Measurements from ENCODE around the gene C1orf94. TPM values are rescaled to one million over a fixed set of nuclear protein-coding genes. Genes with fewer than 3 reads are reported as not detected.

Gene C1orf94
- total RNA-seq, 1 donor from 2014 or later: not detected

DNA sequence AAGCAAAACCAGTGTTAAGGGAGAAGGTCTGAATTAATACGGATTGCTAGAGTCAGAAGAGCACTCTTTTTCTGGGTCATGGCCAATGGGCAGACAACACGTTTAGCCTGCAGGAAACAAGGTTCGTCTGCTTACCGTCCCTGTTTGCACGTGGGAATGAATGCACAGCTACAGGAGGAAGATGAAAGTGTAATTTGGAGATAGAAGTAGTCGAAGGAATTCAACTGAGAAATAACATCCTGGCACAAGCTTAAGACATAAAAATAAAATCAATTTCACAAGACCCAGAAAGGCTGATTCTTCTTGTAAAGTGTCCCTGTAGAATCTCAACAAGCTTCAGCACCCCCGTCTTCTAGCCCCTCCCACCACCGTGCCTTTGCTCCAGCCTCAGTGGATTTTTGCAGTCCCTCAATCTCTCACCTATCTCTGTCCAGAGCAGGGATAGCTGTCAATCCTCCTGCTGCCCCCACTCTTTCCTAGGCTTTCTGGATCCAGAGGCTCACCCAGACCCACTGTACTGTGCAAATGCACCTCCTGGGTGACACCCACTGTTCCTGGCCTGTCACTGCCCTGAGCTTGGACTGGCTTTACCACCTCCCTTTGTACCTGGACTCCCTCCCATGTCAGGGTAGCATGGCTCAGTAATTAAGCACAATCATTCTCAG, 60.6 kb downstream of the C1orf94 start:
- H3K27me3 ChIP-seq: no peaks in the 10 kb centered on the region
- TF ChIP-seq, protein P1, sequence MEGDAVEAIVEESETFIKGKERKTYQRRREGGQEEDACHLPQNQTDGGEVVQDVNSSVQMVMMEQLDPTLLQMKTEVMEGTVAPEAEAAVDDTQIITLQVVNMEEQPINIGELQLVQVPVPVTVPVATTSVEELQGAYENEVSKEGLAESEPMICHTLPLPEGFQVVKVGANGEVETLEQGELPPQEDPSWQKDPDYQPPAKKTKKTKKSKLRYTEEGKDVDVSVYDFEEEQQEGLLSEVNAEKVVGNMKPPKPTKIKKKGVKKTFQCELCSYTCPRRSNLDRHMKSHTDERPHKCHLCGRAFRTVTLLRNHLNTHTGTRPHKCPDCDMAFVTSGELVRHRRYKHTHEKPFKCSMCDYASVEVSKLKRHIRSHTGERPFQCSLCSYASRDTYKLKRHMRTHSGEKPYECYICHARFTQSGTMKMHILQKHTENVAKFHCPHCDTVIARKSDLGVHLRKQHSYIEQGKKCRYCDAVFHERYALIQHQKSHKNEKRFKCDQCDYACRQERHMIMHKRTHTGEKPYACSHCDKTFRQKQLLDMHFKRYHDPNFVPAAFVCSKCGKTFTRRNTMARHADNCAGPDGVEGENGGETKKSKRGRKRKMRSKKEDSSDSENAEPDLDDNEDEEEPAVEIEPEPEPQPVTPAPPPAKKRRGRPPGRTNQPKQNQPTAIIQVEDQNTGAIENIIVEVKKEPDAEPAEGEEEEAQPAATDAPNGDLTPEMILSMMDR (IDR thresholded peaks at IDR 0.05): no peak
- no peaks in the 10 kb centered on the region for H3K36me3 ChIP-seq

DNA sequence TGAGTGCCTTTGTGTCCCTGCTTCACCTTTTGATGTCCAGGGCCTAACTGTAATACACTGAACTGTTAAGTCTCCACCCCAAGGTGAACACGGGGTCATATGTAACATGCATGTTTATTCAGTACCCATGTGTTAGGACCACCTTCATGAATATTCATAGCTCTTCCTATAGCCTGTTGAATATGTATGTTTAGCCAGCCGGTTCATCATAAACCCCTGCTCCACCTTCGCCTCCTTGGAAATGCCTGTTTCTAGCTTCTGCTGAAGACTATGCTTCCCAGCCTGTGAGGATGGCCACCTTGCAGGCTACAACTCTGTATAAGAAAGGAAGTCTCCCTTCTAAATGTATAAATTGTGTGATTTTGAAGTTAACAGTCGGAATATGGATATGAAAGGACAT, 69.3 kb downstream of the C1orf94 start:
- intact Hi-C loops (cut with DNase I): no loop called here
- DNase-seq: no peak
- TF ChIP-seq, protein P1 (IDR thresholded peaks at IDR 0.05): no peak
- Histone ChIP-seq H3K27ac (no peak overlapping the region), H3K27me3 (peaks cover 34% of the 10 kb centered on the region), H3K4me3 (no peak overlapping the region), H3K9me3 (no peaks in the 10 kb centered on the region), H3K36me3 (no peaks in the 10 kb centered on the region), H3K4me1 (no peaks in the 10 kb centered on the region)
- ATAC-seq: no peak

More for the DNA sequence above, 60.6 kb downstream of the C1orf94 start:
- no peaks in the 10 kb centered on the region for H3K9me3 ChIP-seq
- intact Hi-C loops (cut with DNase I): no loop called here
- no peak for DNase-seq
- H3K27ac ChIP-seq: no peak overlapping the region
- peak; percentile 15 for ATAC-seq
- H3K4me1 ChIP-seq: no peaks in the 10 kb centered on the region
- H3K4me3 ChIP-seq: no peak overlapping the region

DNA sequence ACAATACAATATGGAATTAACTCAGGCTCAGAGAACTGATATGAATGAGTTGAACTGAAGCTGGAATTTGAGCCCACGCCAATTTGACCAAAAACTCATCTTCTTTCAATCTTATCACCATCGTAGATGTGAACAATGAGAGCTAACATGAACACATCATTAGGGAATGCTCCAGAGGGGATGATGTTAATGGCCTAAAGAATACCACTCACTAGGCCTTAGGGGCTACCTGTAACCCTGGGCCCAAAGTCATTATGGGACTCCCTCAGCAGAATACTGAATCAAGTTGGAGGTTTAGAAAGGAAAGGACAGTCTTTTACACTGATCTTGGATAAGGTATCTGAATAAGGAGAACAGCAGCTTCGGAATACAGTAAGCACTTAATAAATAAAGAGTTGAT, 73.6 kb downstream of the C1orf94 start:
- TF ChIP-seq, protein P1 (IDR thresholded peaks at IDR 0.05): no peak
- Histone ChIP-seq H3K27ac (no peak overlapping the region), H3K9me3 (no peaks in the 10 kb centered on the region), H3K4me1 (no peaks in the 10 kb centered on the region), H3K27me3 (peaks cover 27% of the 10 kb centered on the region), H3K4me3 (no peak overlapping the region), H3K36me3 (no peaks in the 10 kb centered on the region)
- intact Hi-C loops (cut with DNase I): no loop called here
- no peak for ATAC-seq
- DNase-seq: no peak

DNA sequence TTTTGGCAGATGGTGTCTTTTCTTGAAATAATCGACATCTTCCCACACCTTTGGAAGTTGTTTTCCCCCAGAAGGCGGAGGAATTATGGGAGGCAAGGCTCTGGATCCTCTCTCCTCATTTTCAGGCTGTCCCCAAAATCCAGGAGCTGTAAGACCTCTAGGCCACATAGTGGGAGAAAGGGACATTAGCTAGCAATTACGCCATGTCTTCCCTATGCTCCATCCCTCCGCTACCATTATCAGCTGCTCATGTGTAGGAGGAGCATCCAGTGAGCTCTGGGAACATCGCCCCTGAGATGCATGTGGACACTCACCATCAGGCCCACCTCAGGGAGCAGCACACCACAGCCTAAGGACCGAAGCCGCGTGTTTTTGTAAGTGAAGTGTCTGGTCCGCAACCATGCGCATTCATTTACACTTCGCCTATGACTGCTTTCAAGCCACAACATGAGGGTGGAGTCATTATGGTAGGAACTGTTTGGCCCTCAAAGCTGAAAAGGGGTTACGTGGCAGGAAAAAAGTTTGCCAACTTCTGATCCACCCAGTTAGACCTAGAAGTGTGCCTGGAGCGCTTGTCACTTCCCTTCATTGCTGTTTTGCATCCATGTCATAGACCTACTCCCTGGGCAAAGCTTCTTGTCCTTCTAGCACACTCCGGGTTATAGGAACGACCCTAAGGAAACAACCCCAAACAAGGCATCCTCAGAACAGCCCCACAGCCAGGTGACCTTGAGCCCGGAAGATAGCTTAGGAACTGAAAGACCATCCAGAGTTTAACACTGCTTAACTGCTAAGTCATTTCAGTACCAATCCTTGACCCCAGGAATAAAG, 85.5 kb downstream of the C1orf94 start:
- no peaks in the 10 kb centered on the region for H3K36me3 ChIP-seq
- intact Hi-C loops (cut with DNase I): no loop called here
- DNase-seq (no peak), ATAC-seq (no peak)
- H3K27me3 ChIP-seq: peaks cover 6% of the 10 kb centered on the region
- H3K4me1 ChIP-seq: no peaks in the 10 kb centered on the region
- no peaks in the 10 kb centered on the region for H3K9me3 ChIP-seq
- no peak overlapping the region for H3K27ac ChIP-seq
- TF ChIP-seq, protein P1 (IDR thresholded peaks at IDR 0.05): no peak
- H3K4me3 ChIP-seq: no peak overlapping the region

DNA sequence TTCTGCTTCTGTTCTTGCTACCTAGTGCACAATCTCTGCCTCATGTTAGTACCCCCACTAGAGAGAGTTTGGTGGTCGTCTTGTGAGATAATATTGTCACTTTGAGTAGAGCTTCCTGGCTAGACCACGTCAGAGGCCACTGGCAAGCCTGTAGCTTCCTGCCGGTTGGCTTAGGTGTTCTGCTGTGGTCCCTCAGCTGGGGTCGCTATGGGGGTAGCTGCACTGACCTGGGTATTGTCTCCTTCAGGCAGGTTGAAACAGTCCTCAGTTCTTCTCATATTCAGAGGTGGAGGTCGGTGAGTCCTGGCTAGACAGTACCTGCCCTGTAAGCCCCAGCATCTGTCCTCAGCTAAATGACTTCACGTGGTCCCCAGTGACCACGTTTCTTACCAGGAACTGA, 86.2 kb downstream of the C1orf94 start:
- TF ChIP-seq, protein P1 (IDR thresholded peaks at IDR 0.05): no peak
- no peak overlapping the region for H3K27ac ChIP-seq
- no peaks in the 10 kb centered on the region for H3K9me3 ChIP-seq
- DNase-seq (no peak), ATAC-seq (no peak)
- no peak overlapping the region for H3K4me3 ChIP-seq
- no peaks in the 10 kb centered on the region for H3K36me3 ChIP-seq
- H3K27me3 ChIP-seq: peaks cover 6% of the 10 kb centered on the region
- no peaks in the 10 kb centered on the region for H3K4me1 ChIP-seq
- intact Hi-C loops (cut with DNase I): no loop called here

Data from upper lobe of right lung (tissue), 1 donor.